Measurements from ENCODE around the gene CHADL.
"Not testable (repeated sequence)": the region's sequence is repeated elsewhere in the genome, so short reads cannot be mapped to it uniquely, and the experiment has no call there.

Gene CHADL

GRCh38 chr22:41181349-41182241, 59.1 kb downstream of the CHADL start:
- no peak for DNase-seq (ENCODE audit: low spot score)

GRCh38 chr22:41180926-41181325, 59.8 kb downstream of the CHADL start:
- DNase-seq (ENCODE audit: low spot score): no peak

- DNase-seq (ENCODE audit: low spot score): not testable (repeated sequence)
Measured at GRCh38 chr22:41180362-41180761, 60.4 kb downstream of the CHADL start.

Small RNA genes within 50 kb of the gene (small RNA-seq; reads per million reads assigned to genes)
- gene MIR6889: 0 reads per million in 2 experiments
